CD14-positive monocyte (primary cell): ENCODE measurements around the gene LYL1. TPM values are rescaled to one million over a fixed set of nuclear protein-coding genes. Genes with fewer than 3 reads are reported as not detected.

Experiments
- DNase-seq, 3 donors: peaks; one replicate each; pipeline ENCODE4 v3.0.0-alpha.2; 2011 to 2022
- H2AFZ ChIP-seq: 2 replicates; pipeline ENCODE4 v1.6.0; 2012; ENCODE audit warnings: mild to moderate bottlenecking, low read depth, low read length, inconsistent platforms; ENCODE audit not compliant: insufficient read depth, poor library complexity, severe bottlenecking
- H3K27ac ChIP-seq, 2 donors: 1 replicate in 1 of 2; 2 replicates in 1 of 2; pipeline ENCODE4 v1.5.1; 2012 to 2013; ENCODE audit warnings: low read length in 2 of 2, control low read depth in 1 of 2, inconsistent platforms in 1 of 2, low read depth in 1 of 2, mild to moderate bottlenecking in 1 of 2
- H3K27me3 ChIP-seq, 2 donors: one replicate each; pipeline versions ENCODE4 v1.6.0 to v1.6.1; 2011 to 2013; ENCODE audit warnings: low read length in 2 of 2; ENCODE audit not compliant: control insufficient read depth in 2 of 2, insufficient read depth in 2 of 2
- H3K36me3 ChIP-seq, 2 donors: replicated peaks in 1 of 2; 1 replicate in 1 of 2; 2 replicates in 1 of 2; pipeline versions ENCODE4 v1.5.1 to v1.6.1; 2012 to 2013; ENCODE audit warnings: low read length in 2 of 2, control low read depth in 1 of 2, inconsistent platforms in 1 of 2, mild to moderate bottlenecking in 1 of 2; ENCODE audit not compliant: insufficient read depth in 2 of 2, control insufficient read depth in 1 of 2
- H3K4me1 ChIP-seq, 2 donors: 1 replicate in 1 of 2; 2 replicates in 1 of 2; pipeline versions ENCODE4 v1.5.1 to v1.6.1; 2012 to 2013; ENCODE audit warnings: low read length in 2 of 2, control low read depth in 1 of 2, inconsistent platforms in 1 of 2, mild to moderate bottlenecking in 1 of 2, moderate library complexity in 1 of 2; ENCODE audit not compliant: insufficient read depth in 2 of 2, control insufficient read depth in 1 of 2
- H3K4me2 ChIP-seq: replicated peaks from 2 replicates; pipeline ENCODE3; 2012; ENCODE audit warnings: low read length, moderate library complexity, mild to moderate bottlenecking; ENCODE audit not compliant: poor library complexity, severe bottlenecking; ENCODE audit errors: extremely low read depth
- H3K4me3 ChIP-seq, 3 experiments: fragments of 200-600 bp in 1 of 3; sonication (generic) in 1 of 3; replicated peaks in 1 of 3; 1 replicate in 2 of 3; 2 replicates in 1 of 3; pipeline ENCODE4 v1.5.1; 2011 to 2013; ENCODE audit warnings: low read length in 3 of 3, mild to moderate bottlenecking in 3 of 3, control low read depth in 2 of 3, low read depth in 2 of 3, inconsistent platforms in 1 of 3, moderate library complexity in 1 of 3
- H3K79me2 ChIP-seq: 2 replicates; pipeline ENCODE4 v1.6.0; 2012; ENCODE audit warnings: mild to moderate bottlenecking, control low read depth, inconsistent platforms, low read length, moderate library complexity; ENCODE audit not compliant: insufficient read depth
- H3K9ac ChIP-seq: 2 replicates; pipeline ENCODE4 v1.6.0; 2017; ENCODE audit warnings: low read length, mild to moderate bottlenecking; ENCODE audit not compliant: insufficient read depth, poor library complexity, severe bottlenecking
- H3K9me3 ChIP-seq, 2 donors: replicated peaks in 1 of 2; 1 replicate in 1 of 2; 2 replicates in 1 of 2; pipeline versions ENCODE4 v1.5.1 to v1.6.1; 2012 to 2013; ENCODE audit warnings: low read length in 2 of 2, control low read depth in 1 of 2; ENCODE audit not compliant: control insufficient read depth in 1 of 2, insufficient read depth in 1 of 2
- H4K20me1 ChIP-seq: 2 replicates; pipeline ENCODE4 v1.6.0; 2012; ENCODE audit warnings: mild to moderate bottlenecking, low read length, control low read depth, moderate library complexity; ENCODE audit not compliant: insufficient read depth
- H3K27ac Mint-ChIP-seq, 7 donors: one replicate each; pipeline ENCODE4 v1.8.0; 2020; ENCODE audit warnings: mild to moderate bottlenecking in 7 of 7, mixed read lengths in 7 of 7, moderate library complexity in 6 of 7, inconsistent platforms in 2 of 7
- H3K27me3 Mint-ChIP-seq, 3 donors: one replicate each; pipeline ENCODE4 v1.8.0; 2021 to 2022; ENCODE audit warnings: low read depth in 3 of 3, mild to moderate bottlenecking in 3 of 3, mixed read lengths in 3 of 3, moderate library complexity in 3 of 3, inconsistent platforms in 1 of 3
- H3K36me3 Mint-ChIP-seq, 2 donors: one replicate each; pipeline ENCODE4 v1.8.0; 2020; ENCODE audit warnings: mixed read lengths in 2 of 2, inconsistent platforms in 1 of 2, mild to moderate bottlenecking in 1 of 2
- H3K4me1 Mint-ChIP-seq: one replicate; pipeline ENCODE4 v1.8.0; 2020; ENCODE audit warnings: mild to moderate bottlenecking, mixed read lengths
- H3K4me3 Mint-ChIP-seq, 2 donors: one replicate each; pipeline ENCODE4 v1.8.0; 2020; ENCODE audit warnings: mild to moderate bottlenecking in 2 of 2, mixed read lengths in 2 of 2, moderate library complexity in 1 of 2
- H3K9me3 Mint-ChIP-seq, 7 donors: one replicate each; pipeline ENCODE4 v1.8.0; 2020 to 2022; ENCODE audit warnings: mixed read lengths in 7 of 7, mild to moderate bottlenecking in 6 of 7, moderate library complexity in 6 of 7, inconsistent platforms in 2 of 7
- CTCF ChIP-seq: fragments of 200-600 bp; IDR thresholded peaks from one replicate; pipeline ENCODE4 v1.8.0; 2022; ENCODE audit warnings: antibody characterized with exemption, mild to moderate bottlenecking
- WGBS: methylation state at CpG from one replicate; pipeline ENCODE4 v1.1.5; 2013; ENCODE audit warnings: missing lambda C conversion rate; ENCODE audit not compliant: insufficient coverage; 5-methylcytosine and 5-hydroxymethylcytosine counted together
- intact Hi-C, 2 donors: fragments of 100-400 bp; cut with micrococcal nuclease; formaldehyde crosslinking; loops; one replicate each; pipeline versions ENCODE4 v1.15.0 to v1.15.1; 2023
- polyA plus RNA-seq, 3 donors: library from polyadenylated mRNA; depleted of rRNA in 1 of 3; unstranded in 2 of 3; stranded (reverse) in 1 of 3; fragments of 300-500 nt in 2 of 3; fragments of >200 nt in 1 of 3; fragmentation: Illumina TruSeq in 2 of 3; gene quantifications; 1 replicate in 2 of 3; 2 replicates in 1 of 3; pipeline ENCODE4 v1.2.3, GENCODE V29; 2012 to 2021

The LYL1 gene
- polyA plus RNA-seq, 3 donors = 35.7 to 51.1 (median 37.1) TPM

- Mint-ChIP-seq H3K36me3 (peaks cover 4 to 5% of the 10 kb centered on the region in 2 donors), H3K9me3 (no peaks in the 10 kb centered on the region), H3K27ac (no peak overlapping the region), H3K4me3 (no peak overlapping the region), H3K4me1 (no peaks in the 10 kb centered on the region), H3K27me3 (peaks cover 0 to 4% (median 2%) of the 10 kb centered on the region in 3 donors)
- intact Hi-C loops = no loop called here
- no peak for DNase-seq
- H3K27ac ChIP-seq = no peak overlapping the region
- no peak for TF ChIP-seq CTCF
- H3K27me3 ChIP-seq = no peaks in the 10 kb centered on the region
- no peak overlapping the region for H3K4me3 ChIP-seq
- H4K20me1 ChIP-seq = no peaks in the 10 kb centered on the region
- H3K9ac ChIP-seq = no peak overlapping the region
- H3K36me3 ChIP-seq = no peaks in the 10 kb centered on the region
- no peaks in the 10 kb centered on the region for H3K79me2 ChIP-seq
- H3K9me3 ChIP-seq = no peaks in the 10 kb centered on the region
- 16% methylated on average over 4 of the region's 9 CpGs for WGBS
- H2AFZ ChIP-seq = no peak overlapping the region
- H3K4me2 ChIP-seq = no peak overlapping the region
- H3K4me1 ChIP-seq = no peaks in the 10 kb centered on the region
Observed at GRCh38 chr19:13071444-13072187, 31.0 kb downstream of the LYL1 start.

- no peak overlapping the region for H3K9ac ChIP-seq
- Mint-ChIP-seq H3K36me3 (peaks cover 4 to 5% of the 10 kb centered on the region in 2 donors), H3K27me3 (peaks cover 0 to 4% (median 2%) of the 10 kb centered on the region in 3 donors), H3K9me3 (no peaks in the 10 kb centered on the region), H3K27ac (no peak overlapping the region), H3K4me3 (no peak overlapping the region), H3K4me1 (peaks cover 2% of the 10 kb centered on the region)
- no peak for TF ChIP-seq CTCF
- intact Hi-C loops = no loop called here
- 96% methylated on average over 11 of the region's 32 CpGs for WGBS
- H3K27ac ChIP-seq = no peak overlapping the region
- H3K4me3 ChIP-seq = no peak overlapping the region
- H4K20me1 ChIP-seq = no peaks in the 10 kb centered on the region
- H3K36me3 ChIP-seq = no peaks in the 10 kb centered on the region
- no peak overlapping the region for H2AFZ ChIP-seq
- H3K27me3 ChIP-seq = no peaks in the 10 kb centered on the region
- H3K4me1 ChIP-seq = no peaks in the 10 kb centered on the region
- DNase-seq = no peak
- no peaks in the 10 kb centered on the region for H3K79me2 ChIP-seq
- no peak overlapping the region for H3K4me2 ChIP-seq
- H3K9me3 ChIP-seq = no peaks in the 10 kb centered on the region
Observed at GRCh38 chr19:13070425-13071140, 32.1 kb downstream of the LYL1 start.
